Measurements from ENCODE around the gene SLC38A10.
A peak's percentile ranks its signal among the peaks of the same experiment; 100 is the strongest.

The SLC38A10 gene

DNA sequence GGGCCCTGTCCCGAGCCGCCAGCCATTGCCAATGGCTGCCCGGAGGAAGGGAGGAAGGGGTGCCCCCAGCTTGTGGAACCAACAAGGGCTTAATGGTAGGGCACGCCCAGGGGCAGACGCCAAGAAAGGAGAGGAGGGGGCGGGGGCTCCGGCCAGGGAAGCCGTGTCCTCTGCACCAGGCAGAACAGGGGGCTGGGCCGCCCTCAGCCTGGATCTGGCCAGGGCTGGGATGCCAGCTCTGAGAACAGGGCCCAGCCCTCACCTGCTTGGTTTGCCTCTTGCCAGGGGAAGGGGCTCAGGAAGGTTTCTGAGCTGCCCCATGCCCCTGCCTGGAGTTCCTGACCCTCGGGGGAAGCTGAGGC lies 35.8 kb upstream of the SLC38A10 start:
- DNase-seq, result no peak

GRCh38 chr17:81329927-81330883 lies 35.1 kb upstream of the SLC38A10 start:
- DNase-seq, result peak; percentile 24

DNA sequence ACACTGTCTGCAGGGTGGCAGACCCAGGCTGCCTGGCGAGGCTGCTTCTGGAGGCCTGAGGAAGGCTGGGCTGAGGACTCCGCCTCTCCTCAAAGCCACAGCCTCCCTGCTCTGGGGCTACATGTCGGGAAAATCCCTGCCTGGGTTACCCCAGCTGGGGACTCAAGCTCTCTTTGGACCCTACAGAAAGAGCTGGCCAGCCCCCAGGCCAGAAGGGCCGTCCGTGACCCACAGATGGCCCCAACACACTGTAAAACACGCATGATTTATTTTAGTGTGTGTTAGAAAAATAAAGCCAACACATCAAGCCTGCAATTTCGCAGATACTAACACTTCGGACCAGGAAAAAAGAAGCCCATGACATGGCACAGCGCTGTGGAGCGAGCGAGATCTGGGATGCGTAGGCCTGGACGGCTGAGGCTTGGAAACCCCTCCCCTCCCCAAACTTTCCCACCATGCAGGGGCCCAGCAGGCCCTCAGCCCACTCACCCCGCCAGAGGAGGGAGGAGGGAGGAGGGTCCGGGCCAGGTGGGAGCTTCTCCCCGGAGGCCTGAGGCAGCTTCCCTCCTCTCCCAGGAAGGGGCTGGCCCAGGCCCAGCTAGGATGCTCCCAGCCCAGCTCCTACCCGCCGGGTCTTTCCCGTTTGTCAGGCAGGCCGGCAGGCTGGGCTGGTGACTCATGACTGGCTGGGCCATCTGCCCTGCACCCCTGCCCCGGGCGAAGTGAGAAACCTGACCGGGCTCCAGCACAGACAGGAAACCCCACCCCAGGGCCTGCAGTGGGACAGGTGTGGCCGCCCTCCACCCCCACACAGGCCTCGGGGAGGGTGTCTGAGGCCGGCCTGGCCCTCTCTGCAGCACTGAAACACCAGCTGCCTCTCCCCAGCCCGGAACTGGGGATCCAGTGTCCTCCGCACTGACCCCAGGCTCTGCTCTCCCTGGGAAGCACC lies 34.1 kb upstream of the SLC38A10 start:
- DNase-seq, result peak; percentile 82

- DNase-seq, result no peak
These were observed 33.4 kb upstream of the SLC38A10 start for GRCh38 chr17:81328489-81328888.

DNA sequence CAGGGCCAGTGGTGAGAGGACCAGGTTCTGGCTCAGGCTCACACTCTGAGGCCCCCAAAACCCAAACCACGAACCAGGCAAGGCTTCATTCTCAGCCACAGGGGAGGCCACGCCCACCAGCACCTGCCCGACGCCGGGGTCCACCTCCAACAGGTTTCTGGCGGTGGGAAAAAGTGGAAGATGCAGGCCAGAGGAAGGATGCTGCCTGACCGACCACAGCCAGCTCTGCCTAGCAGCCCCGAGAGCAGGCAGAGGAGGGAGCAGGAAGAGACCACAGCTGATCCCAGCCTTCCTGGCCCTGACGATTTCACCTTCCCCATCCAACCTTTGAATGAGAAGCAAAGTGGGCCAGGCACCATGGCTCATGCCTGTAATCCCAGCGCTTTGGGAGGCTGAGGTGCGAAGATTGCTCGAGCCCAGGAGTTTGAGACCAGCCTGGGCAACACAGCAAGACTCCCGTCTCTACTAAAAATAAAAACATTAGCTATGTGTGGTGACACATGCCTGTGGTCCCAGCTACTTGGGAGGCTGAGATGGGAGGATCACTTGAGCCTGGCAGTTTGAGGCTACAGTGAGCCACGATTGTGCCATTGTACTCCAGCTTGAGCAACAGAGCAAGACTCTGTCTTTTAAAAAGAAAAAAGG lies 30.7 kb upstream of the SLC38A10 start:
- DNase-seq, result no peak

- DNase-seq, result no peak
These were observed 30.0 kb upstream of the SLC38A10 start for GRCh38 chr17:81324851-81325713.

DNA sequence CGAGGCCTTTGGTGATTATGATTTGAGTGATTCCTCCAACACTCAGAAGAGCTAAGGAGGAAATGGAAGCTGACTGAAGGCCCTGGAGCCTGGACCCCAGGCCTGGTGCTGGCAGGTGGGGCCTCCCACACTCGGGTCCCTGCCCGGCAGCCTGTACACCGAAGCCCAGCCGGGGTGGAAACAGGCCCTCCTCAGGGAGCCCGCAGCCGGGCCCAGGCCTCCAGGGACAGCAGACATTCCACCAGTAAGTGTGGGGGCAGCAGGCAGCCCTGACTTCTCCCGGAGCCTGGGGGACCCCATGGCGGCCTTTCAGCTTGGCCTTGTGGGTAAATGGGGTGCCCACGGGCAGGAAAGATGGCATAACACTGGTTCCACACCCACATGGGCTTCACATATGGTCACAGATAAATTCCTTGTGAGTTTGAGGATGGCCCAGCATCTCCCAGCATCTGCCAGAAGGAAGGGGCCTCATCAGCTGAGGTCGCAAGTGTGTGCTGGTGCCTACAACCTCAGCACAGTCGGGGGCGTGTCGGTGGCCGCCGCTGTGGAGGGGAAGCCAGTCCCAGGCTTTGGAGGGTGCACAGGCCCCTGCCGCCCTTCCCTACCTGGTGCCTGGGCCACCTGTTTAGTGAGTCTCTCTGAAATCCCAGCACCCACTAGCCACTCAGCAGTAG lies 29.2 kb upstream of the SLC38A10 start:
- no peak for DNase-seq

- no peak for DNase-seq
These were observed 28.3 kb upstream of the SLC38A10 start for GRCh38 chr17:81323411-81323868.

DNA sequence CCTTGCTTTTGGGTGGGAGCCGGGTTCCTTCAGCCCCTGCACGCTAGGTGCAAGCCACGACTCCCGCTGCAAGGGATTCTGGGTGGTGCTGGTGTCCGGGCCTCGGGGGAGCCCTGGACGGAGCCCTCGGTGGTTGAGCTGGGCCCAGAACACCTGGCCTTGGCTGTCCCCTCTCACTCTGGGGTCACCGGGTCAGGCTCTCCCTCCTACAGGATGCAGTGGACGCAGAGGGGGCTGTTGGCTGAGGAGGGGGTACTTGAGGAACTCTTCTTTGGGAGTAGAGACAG lies 27.9 kb upstream of the SLC38A10 start:
- DNase-seq, result no peak

DNA sequence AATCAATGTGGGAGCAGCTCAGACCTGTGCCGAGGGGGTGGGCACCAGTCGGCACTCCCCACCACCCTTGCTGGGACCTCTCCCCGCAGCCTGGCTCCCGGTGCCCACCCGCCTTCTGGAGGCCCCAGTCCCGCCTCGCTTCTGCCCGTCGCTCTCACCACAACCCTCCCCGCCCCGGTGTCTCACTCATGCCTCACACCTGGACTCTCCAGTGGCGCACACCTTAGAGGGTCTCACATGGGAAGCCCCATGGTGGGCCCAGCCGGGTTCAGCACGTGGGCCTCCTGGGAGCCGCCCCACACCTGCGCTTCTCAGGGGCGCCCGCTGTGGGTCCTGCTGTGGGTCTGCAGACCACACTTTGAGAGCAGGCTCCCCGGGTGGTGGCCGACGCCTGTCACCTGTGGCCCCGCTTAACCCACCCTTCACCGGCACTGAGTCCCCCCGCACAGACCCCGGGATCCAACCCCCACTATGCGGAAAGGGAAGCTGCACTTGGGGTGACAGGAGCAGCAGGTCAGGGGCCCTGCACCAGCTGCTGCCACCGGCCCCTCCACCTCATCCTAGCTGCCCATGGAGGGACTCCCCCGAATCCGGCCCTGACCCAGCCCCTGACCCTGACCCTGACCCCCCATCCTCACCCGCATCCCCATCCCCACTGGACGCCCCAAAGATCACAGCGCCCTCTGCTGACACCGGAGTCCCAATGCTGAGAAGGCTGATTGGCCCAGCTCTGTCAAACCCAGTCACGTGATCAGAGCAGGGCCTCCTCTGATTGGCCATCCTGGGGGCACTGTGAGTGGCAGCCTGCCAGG lies 27.4 kb upstream of the SLC38A10 start:
- peak; percentile 17 for DNase-seq

- peak; percentile 63 for DNase-seq
These were observed 23.0 kb upstream of the SLC38A10 start for GRCh38 chr17:81317961-81318605.

GRCh38 chr17:81317530-81317821 lies 22.4 kb upstream of the SLC38A10 start:
- DNase-seq, result no peak

- no peak for DNase-seq
These were observed 20.8 kb upstream of the SLC38A10 start for GRCh38 chr17:81315885-81316391.

- DNase-seq, result no peak
These were observed 20.2 kb upstream of the SLC38A10 start for GRCh38 chr17:81315129-81315884.

- DNase-seq, result no peak
These were observed 19.4 kb upstream of the SLC38A10 start for GRCh38 chr17:81314398-81315081.

- DNase-seq, result peak; percentile 5
These were observed 18.8 kb upstream of the SLC38A10 start for GRCh38 chr17:81313776-81314397.

- DNase-seq, result no peak
These were observed 17.7 kb upstream of the SLC38A10 start for GRCh38 chr17:81312624-81313325.

GRCh38 chr17:81311946-81312345 lies 16.8 kb upstream of the SLC38A10 start:
- DNase-seq, result no peak

All from NCI-H146 (cell line).